8988T (cell line): Measurements from ENCODE around the gene TMCO6.
"Not testable (repeated sequence)": the region's sequence is repeated elsewhere in the genome, so short reads cannot be mapped to it uniquely, and the experiment has no call there.

Experiments used
- DNase-seq: peaks from one replicate; pipeline ENCODE4 v3.0.0; 2011

The TMCO6 gene

GRCh38 chr5:140631036-140631417, 8.2 kb upstream of the TMCO6 start:
- no peak for DNase-seq

GRCh38 chr5:140631831-140632365, 7.4 kb upstream of the TMCO6 start:
- DNase-seq = no peak

GRCh38 chr5:140632366-140633020, 6.8 kb upstream of the TMCO6 start:
- DNase-seq = no peak

- no peak for DNase-seq
Measured at GRCh38 chr5:140633021-140633471, 6.2 kb upstream of the TMCO6 start, which contains the start of gene CD14. Gene CD14 (minus strand): TSS chr5:140633175. CDS start chr5:140633071, 104 bp downstream.

- no peak for DNase-seq
Measured at GRCh38 chr5:140633501-140633900, 5.8 kb upstream of the TMCO6 start.

GRCh38 chr5:140634103-140634502, 5.1 kb upstream of the TMCO6 start:
- no peak for DNase-seq

- no peak for DNase-seq
Measured at GRCh38 chr5:140635291-140636257, 3.7 kb upstream of the TMCO6 start.

GRCh38 chr5:140637371-140638100, 1.7 kb upstream of the TMCO6 start:
- no peak for DNase-seq

- DNase-seq = not testable (repeated sequence)
Measured at GRCh38 chr5:140638898-140639147, 428 bp upstream of the TMCO6 start.

GRCh38 chr5:140641716-140642115, 2.5 kb downstream of the TMCO6 start:
- no peak for DNase-seq

- no peak for DNase-seq
Measured at GRCh38 chr5:140642718-140643117, 3.5 kb downstream of the TMCO6 start.

GRCh38 chr5:140647042-140647419, 7.8 kb downstream of the TMCO6 start:
- no peak for DNase-seq

GRCh38 chr5:140658870-140659269, 19.6 kb downstream of the TMCO6 start:
- DNase-seq = no peak

- not testable (repeated sequence) for DNase-seq
Measured at GRCh38 chr5:140660371-140660770, 21.1 kb downstream of the TMCO6 start.

- DNase-seq = no peak
Measured at GRCh38 chr5:140664030-140664358, 24.7 kb downstream of the TMCO6 start.

GRCh38 chr5:140664359-140665119, 25.3 kb downstream of the TMCO6 start, which contains the start of gene WDR55:
Gene WDR55 (plus strand): TSS chr5:140664904. CDS start chr5:140664913, 9 bp downstream.
- DNase-seq = peak; percentile 87

GRCh38 chr5:140671035-140671434, 31.8 kb downstream of the TMCO6 start:
- DNase-seq = not testable (repeated sequence)

- DNase-seq = no peak
Measured at GRCh38 chr5:140671472-140672125, 32.3 kb downstream of the TMCO6 start.

GRCh38 chr5:140672455-140673186, 33.4 kb downstream of the TMCO6 start:
- DNase-seq = no peak

GRCh38 chr5:140673187-140673976, 34.1 kb downstream of the TMCO6 start, which contains the start of gene DND1:
Gene DND1 (minus strand): TSS chr5:140673576. CDS start chr5:140673542, 34 bp downstream.
- DNase-seq = no peak
